GM19452 (cell line): ENCODE measurements around the gene ACER2.

Source experiments
- ATAC-seq: cut with Tn5 transposase; IDR thresholded peaks from one replicate; pipeline ENCODE4 v1.9.1; 2021; ENCODE audit not compliant: unreplicated experiment

The ACER2 gene

DNA sequence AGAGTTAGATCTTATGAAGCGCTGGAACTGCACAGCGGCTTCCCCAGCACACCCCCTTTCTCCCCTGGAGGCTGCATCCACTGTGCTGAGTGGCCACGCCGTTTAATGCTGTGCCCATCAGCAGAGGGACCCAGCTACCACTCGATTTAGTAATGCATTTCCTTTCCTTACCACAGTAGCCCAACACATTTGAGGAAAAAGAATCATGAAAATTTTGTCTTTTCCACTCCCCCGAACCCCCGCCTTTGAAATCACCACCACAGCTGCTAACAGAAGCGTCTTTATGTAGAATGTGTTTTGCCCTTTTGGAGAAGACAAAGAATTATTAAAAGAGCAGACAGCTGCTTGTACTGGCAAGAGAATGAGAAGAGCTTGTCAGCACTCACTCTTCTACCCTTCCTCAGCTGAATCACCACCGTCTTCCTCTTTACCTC, 73.2 kb downstream of the ACER2 start:
- ATAC-seq: no peak

DNA sequence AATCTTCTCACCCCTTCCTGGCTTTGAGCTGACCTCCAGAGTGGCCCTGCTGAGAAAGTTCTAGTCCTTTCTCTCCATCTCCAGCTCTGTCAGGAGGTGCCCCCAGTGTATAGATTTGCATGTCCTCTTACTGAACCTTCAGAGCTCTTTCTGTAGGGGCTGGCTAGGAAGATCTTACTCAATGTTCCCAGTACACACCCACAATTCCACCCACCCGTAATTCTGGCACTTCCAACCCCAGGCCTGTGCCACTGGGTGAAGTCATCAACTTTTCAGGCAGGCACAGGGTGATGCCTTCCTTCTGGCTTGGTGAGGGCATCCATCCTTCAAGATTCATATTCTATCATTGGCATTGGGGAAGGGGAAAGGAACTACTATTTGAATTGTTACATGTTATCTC, 75.9 kb downstream of the ACER2 start:
- no peak for ATAC-seq

DNA sequence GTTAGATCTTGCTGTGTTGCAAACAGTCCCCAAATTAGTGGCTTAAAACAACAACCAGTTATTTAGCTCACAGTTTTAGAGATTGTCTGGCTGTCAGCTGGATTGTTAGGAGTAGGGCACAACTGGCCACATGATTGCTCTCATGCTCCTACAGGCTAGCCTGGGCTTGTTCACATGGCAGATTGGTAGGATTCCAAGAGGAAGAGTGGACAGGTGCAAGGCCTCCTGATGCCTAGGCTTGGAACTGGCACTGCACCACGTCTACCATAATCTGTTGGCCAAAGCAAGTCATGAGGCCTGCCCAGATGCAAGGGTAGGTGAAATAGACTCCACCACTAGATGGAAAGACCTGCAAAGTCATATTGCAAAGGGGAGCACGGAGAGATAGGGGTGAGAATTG, 76.4 kb downstream of the ACER2 start:
- ATAC-seq: no peak

DNA sequence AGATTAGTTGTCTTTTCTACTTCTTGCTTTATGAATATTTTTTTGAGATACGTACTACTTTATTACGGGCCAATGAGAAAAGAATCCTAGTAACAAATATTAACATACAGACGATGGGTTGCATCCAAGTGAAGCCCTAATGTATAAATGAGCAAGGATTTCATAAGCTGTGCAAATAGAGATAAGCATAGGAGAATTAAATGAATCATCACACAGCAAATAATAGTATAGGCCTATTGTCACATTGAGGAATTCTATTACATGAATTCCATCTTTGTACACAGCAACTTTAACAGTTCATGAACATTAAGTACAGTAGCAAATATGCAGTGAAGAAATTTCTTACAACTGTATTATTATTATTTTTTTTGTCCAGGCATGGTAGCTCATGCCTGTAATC, 78.0 kb downstream of the ACER2 start:
- no peak for ATAC-seq

DNA sequence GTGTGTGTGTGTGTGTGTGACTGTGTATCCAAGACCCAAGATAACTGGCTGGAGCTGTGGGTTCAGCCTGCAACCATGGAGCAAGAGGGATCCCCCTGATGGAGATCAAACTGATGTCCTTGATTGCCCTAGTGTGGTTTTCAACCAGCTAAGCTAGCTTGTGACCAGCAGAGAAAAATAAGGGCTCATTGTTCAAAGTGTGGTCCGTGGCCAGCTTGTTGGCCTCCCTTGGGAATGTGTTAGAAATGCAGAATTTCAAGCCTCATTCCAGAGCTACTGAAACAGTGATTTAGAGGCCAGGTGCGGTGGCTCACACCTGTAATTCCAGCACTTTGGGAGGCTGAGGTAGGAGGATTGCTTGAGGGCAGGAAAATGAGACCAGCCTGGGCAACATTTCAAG, 79.9 kb downstream of the ACER2 start:
- ATAC-seq: no peak

DNA sequence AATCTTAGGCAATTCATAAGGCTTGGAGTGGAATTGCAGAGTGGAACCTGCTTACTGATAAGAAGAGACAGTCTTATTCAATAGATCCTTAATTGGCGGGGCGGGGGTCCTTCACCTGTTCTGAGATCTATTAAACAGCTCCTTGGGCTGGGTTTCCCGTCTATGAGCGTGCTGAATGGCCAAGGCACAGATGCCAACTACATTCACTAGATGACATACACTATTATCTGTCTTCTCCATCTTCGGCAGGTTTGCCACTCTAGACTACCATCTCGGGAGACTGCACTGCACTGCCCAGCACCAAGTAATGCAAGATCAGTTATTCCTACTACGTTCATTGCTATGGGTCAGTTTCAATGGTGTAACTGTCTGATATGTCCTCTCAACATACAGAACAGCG, 81.5 kb downstream of the ACER2 start:
- no peak for ATAC-seq

DNA sequence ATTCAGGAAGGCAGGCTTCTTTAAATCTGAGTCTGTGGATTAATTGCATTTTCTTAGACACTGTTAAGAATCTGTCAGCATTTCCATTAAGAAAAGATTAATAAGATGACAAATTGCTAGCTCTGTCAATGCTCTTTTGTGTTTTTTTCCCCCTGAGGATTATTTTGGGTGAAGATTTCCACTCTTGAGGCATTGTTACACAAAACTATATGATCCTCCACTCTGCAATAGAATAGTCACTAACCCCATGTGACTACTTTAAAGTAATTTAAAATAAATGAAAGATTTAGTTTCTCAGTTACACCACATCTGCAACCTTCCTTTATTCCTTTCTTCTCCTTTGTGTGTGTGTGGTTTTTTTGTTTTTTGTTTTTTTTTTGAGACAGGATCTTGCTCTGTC, 82.0 kb downstream of the ACER2 start:
- no peak for ATAC-seq

DNA sequence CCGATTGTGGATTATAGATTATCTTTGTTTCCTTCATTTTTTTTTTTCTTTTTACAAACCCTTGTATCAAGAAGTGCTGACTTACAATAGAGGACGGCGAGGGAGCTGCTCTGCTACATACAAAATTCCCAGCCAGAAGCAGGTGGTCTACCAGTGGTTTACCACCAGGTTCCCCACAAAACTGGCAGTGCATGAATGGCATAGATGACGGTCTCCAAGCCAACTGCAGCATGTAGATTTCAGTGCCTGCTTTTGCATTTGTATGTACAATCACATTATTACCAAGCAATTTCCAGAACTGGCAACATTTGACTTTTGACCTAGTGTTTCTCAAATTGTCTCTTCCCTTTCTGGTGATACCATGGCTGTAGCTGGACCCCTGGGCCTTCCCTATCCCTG, 84.0 kb downstream of the ACER2 start:
- ATAC-seq: no peak

DNA sequence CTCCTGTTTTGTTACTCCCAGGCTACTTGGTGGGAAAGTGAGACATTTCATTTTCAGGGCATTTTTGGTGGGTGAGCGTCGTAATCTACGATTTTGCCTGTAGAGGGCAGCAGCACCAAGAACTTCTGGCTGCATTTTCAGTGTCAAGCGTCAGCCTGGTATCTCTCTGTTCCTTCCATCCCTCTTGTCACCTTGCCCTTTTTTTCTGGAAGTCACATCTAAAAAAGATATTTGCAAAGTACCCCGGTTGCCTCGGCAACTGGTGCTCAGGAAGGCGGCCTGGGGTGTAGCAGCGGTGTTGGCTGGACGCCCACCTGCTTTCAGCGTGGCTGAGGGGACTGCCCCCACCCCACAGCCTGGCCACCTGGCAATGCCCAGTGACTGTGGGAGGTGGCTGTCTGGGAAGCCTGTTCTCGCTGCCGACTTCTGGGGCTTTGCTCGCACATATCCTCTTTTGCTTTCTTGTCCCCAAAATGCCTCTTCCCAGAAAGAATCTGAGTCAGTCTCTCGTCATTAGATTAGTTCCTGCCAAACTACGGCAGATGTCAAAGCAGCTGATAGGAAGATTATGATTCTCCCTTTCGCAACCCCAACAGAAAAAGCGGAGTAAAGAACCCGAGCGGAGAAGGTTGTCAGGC, 84.5 kb downstream of the ACER2 start:
- ATAC-seq: peak; percentile 80

DNA sequence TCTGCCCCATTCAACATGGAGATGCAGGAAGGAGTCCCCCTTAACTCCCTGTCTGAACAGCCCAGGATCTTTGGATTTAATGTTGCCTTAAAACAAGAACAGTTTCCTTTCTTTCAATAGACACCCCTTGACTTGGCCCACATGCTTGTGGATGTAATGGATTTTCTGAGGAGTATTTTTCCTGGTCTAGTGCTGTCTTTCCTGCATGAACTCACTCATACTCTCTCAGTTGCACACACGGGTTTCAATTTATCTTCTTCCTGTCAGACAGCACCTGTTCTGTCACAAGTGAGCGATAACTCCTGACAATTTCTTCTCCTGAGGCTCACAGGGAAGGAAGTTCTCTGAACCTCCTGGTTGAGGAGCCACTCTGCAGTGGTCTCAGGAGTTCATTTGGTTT, 85.1 kb downstream of the ACER2 start:
- no peak for ATAC-seq

DNA sequence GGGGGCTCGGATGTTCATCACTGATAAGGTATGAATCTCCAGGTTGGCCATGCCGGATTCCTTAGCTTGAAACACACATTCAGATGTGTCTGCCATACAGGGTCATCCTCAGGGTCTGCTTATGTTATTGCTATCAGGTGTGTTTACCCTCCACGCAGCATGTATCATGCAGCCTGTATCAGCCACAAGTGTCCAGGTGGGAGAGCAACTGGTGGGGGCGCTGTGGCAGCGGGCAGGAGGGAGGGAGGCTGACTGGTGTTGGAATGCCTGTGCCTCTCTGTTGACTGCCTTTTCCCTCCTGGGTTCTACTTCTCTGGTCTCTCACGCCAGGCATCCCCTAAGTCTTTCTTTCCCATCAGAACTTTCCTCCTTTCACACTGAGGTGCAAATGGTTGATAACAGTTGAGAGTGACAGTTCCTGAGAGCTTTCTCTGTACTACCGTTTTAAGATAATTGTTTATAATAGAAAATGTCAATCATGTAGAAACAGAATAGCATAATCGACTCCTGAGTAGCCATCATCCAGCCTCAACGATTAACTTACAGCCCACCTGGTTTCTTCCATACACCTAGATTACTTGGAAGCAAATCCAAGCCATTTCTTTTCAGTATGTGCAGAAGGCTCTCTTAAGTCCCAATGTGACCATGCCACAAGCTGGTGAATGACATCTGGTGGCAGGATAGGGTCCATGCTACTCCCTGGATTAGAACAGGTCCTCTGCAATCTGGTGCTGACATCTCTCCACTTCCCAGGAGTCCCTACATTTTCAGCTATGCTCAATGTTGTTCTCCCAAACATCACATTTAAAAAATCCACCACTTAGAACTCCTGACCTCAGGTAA, 86.6 kb downstream of the ACER2 start:
- ATAC-seq: no peak

DNA sequence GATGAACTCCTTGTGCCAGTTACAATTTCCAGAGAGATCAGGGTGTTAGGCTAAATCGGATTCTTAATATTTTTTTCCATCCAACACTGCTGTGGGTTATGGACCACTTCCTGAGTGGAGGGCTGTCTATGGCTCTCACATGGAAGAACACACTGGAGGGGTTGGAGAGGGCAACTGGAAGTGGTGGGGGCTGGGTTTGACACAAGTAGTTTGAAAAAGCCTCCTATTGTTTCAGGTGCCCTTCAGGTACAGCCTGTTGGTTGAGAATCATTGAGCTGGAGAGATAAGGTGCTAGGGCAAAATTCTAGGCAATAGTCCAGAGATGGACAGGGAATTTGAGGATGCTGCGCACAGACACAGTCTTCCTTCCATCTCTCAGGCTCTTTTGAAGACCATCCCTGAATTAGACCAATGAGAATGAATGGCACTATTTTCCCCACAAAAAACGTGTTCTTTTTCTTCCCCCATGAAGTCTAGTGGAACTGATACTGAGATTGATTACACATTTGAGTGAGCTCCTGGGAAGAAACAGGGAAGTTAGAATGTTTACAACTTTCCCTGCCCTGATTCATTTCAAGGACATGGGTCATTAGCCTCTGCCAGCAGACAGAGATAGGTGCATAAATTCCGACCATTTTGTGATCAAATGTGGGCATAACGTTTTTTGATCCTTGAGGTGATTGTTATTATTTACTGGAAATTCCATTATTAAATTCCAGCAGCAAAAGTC, 87.7 kb downstream of the ACER2 start:
- ATAC-seq: no peak

DNA sequence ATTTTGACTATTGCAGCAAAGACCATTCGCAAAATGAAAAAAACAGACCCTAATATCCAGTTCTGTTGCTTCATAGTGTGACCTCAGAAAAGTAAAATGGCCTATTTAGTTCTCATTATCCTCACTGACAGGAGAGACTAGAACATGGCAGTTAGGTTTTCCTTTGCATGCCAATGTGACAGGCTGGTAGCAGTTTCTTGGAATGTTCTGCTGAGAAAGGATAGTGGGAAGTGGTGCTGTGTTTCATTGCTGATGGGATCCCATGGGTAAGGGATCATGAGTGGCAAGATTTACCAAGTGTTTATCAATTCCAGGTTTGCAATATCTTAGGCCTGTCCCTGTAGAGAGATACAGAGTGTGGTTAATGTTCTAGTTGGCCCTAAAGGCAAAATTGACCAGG, 88.5 kb downstream of the ACER2 start:
- no peak for ATAC-seq

DNA sequence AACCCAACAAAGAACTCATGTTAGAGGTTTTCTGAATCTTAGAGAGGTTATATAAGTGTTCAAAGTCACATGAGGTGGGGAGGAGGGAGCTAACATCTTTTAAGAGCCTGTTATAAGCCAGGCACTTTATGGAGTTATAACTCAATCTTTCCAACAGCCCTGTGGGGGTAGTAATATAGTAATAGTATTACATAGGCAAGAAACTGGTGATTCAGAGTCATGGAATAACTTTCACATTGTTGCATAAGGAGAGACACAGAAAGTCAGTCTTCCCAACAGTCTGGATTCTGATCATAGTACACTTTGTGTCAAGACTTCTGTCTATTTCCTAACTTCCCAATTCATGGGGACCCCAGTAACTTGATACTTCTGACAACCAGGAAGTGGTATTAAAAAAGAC, 89.2 kb downstream of the ACER2 start:
- no peak for ATAC-seq
